Measurements from ENCODE around the gene CAPN3.

CAPN3 gene

GRCh38 chr15:42395838-42396237 lies 36.5 kb downstream of the CAPN3 start:
- no peak for DNase-seq (ENCODE audit: low spot score)

GRCh38 chr15:42401544-42402454 lies 42.5 kb downstream of the CAPN3 start:
- DNase-seq (ENCODE audit: low spot score): no peak

- DNase-seq (ENCODE audit: low spot score): no peak
Observed at GRCh38 chr15:42402455-42403205, 43.3 kb downstream of the CAPN3 start.

GRCh38 chr15:42403389-42403788 lies 44.1 kb downstream of the CAPN3 start:
- DNase-seq (ENCODE audit: low spot score): no peak

GRCh38 chr15:42404461-42405235 lies 45.3 kb downstream of the CAPN3 start:
- peak; percentile 78 for DNase-seq (ENCODE audit: low spot score)

- no peak for DNase-seq (ENCODE audit: low spot score)
Observed at GRCh38 chr15:42405863-42406482, 46.7 kb downstream of the CAPN3 start.

- DNase-seq (ENCODE audit: low spot score): no peak
Observed at GRCh38 chr15:42408178-42408577, 48.9 kb downstream of the CAPN3 start.

GRCh38 chr15:42409011-42409410 lies 49.7 kb downstream of the CAPN3 start:
- no peak for DNase-seq (ENCODE audit: low spot score)

GRCh38 chr15:42411884-42412283 lies 52.6 kb downstream of the CAPN3 start:
- DNase-seq (ENCODE audit: low spot score): no peak

GRCh38 chr15:42413920-42414319 lies 54.6 kb downstream of the CAPN3 start:
- no peak for DNase-seq (ENCODE audit: low spot score)

GRCh38 chr15:42419369-42419768 lies 60.1 kb downstream of the CAPN3 start:
- DNase-seq (ENCODE audit: low spot score): peak; percentile 61

GRCh38 chr15:42421376-42421775 lies 62.1 kb downstream of the CAPN3 start:
- DNase-seq (ENCODE audit: low spot score): no peak

GRCh38 chr15:42427429-42428223 lies 68.3 kb downstream of the CAPN3 start:
- no peak for DNase-seq (ENCODE audit: low spot score)

- no peak for DNase-seq (ENCODE audit: low spot score)
Observed at GRCh38 chr15:42444415-42445063, 85.2 kb downstream of the CAPN3 start.

GRCh38 chr15:42445551-42445950 lies 86.2 kb downstream of the CAPN3 start:
- DNase-seq (ENCODE audit: low spot score): no peak

GRCh38 chr15:42447599-42447998 lies 88.3 kb downstream of the CAPN3 start:
- no peak for DNase-seq (ENCODE audit: low spot score)

- DNase-seq (ENCODE audit: low spot score): no peak
Observed at GRCh38 chr15:42448281-42448680, 89.0 kb downstream of the CAPN3 start.

GRCh38 chr15:42449770-42450424 lies 90.6 kb downstream of the CAPN3 start:
- DNase-seq (ENCODE audit: low spot score): no peak

- DNase-seq (ENCODE audit: low spot score): no peak
Observed at GRCh38 chr15:42450425-42450790, 91.1 kb downstream of the CAPN3 start.

GRCh38 chr15:42453826-42454225 lies 94.5 kb downstream of the CAPN3 start:
- no peak for DNase-seq (ENCODE audit: low spot score)
